ENCODE data around the gene MAFB.

DNA sequence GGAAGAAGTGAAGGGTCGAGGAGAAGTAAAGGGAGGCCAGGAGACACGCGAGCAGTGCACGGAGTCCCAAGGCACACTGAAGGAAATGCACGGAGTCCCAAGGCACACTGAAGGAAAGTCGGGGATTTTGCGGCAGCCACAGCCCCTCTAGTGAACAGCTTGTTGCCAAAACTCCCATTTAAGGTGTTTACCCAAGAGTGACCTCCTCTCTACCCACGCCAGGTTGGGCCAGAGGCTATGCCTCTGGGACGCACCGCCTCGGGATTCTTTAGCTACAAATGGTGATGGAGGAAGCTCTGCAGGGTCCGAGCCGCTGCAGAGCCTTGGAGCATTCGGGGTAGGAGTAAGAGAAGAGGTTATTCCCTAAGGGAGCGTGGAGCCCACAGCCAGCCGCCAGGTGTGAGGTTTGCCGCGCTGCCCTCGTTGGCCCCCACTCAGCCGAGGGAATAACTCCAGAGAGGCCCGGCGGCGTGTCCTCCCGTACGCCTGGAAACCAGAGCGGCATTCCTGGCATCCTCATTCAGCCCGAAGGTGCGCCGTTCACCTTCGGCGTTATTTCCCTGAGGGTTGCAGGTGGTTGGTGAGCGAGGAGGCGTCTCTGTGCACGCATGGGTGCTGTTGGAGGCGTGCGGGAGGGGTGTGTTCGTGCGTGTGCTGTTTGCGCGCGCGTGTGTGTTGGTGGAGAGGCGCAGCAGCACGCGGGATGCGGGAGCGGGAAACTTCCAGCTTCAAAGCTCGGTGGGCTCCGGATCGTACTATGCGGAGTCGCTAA is 3.4 kb upstream of the MAFB start:
- TF ChIP-seq, protein P1, sequence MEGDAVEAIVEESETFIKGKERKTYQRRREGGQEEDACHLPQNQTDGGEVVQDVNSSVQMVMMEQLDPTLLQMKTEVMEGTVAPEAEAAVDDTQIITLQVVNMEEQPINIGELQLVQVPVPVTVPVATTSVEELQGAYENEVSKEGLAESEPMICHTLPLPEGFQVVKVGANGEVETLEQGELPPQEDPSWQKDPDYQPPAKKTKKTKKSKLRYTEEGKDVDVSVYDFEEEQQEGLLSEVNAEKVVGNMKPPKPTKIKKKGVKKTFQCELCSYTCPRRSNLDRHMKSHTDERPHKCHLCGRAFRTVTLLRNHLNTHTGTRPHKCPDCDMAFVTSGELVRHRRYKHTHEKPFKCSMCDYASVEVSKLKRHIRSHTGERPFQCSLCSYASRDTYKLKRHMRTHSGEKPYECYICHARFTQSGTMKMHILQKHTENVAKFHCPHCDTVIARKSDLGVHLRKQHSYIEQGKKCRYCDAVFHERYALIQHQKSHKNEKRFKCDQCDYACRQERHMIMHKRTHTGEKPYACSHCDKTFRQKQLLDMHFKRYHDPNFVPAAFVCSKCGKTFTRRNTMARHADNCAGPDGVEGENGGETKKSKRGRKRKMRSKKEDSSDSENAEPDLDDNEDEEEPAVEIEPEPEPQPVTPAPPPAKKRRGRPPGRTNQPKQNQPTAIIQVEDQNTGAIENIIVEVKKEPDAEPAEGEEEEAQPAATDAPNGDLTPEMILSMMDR (IDR thresholded peaks at IDR 0.05) = no peak
- no peak for TF ChIP-seq POLR2AphosphoS5 (IDR thresholded peaks at IDR 0.05)
- TF ChIP-seq EP300 (IDR thresholded peaks at IDR 0.05) = no peak
- no peak for TF ChIP-seq POLR2A (IDR thresholded peaks at IDR 0.05)
